ENCODE results near the gene CMTM6.

GRCh38 chr3:32437896-32438295, 64.8 kb downstream of the CMTM6 start:
- TF ChIP-seq CTCF (IDR thresholded peaks at IDR 0.05; ENCODE audit: insufficient read depth, low read depth, low read length) (no peak), EZH2 (IDR thresholded peaks at IDR 0.05; ENCODE audit: insufficient read depth, low read length) (no peak)

All from astrocyte (in vitro differentiated cells and primary cell).